ENCODE data around the gene FOXL1.
"Not testable (repeated sequence)": the region's sequence is repeated elsewhere in the genome, so short reads cannot be mapped to it uniquely, and the experiment has no call there.

- TF ChIP-seq CTCF (IDR thresholded peaks at IDR 0.05); POLR2A (IDR thresholded peaks at IDR 0.05; ENCODE audit: low read length); BHLHE40 (IDR thresholded peaks at IDR 0.05; ENCODE audit: low read depth, low read length); RARB (CRISPR knock-in tag; IDR thresholded peaks at IDR 0.05); SMC3 (IDR thresholded peaks at IDR 0.05); RAD21 (conservative IDR thresholded peaks at IDR 0.05 in 1 of 2, IDR thresholded peaks at IDR 0.05 in 1 of 2); MYC (IDR thresholded peaks at IDR 0.05; ENCODE audit: borderline replicate concordance, low read length); SREBF2 (IDR thresholded peaks at IDR 0.05); HDAC2 (IDR thresholded peaks at IDR 0.05); RFX5 (IDR thresholded peaks at IDR 0.05); HOXB5 (CRISPR knock-in tag; IDR thresholded peaks at IDR 0.05); CHD2 (IDR thresholded peaks at IDR 0.05; ENCODE audit: low read length, partially characterized antibody): not testable (repeated sequence)
- TF ChIP-seq, protein P1, sequence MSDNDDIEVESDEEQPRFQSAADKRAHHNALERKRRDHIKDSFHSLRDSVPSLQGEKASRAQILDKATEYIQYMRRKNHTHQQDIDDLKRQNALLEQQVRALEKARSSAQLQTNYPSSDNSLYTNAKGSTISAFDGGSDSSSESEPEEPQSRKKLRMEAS (IDR thresholded peaks at IDR 0.05) = not testable (repeated sequence)
- TF ChIP-seq, protein P2, sequence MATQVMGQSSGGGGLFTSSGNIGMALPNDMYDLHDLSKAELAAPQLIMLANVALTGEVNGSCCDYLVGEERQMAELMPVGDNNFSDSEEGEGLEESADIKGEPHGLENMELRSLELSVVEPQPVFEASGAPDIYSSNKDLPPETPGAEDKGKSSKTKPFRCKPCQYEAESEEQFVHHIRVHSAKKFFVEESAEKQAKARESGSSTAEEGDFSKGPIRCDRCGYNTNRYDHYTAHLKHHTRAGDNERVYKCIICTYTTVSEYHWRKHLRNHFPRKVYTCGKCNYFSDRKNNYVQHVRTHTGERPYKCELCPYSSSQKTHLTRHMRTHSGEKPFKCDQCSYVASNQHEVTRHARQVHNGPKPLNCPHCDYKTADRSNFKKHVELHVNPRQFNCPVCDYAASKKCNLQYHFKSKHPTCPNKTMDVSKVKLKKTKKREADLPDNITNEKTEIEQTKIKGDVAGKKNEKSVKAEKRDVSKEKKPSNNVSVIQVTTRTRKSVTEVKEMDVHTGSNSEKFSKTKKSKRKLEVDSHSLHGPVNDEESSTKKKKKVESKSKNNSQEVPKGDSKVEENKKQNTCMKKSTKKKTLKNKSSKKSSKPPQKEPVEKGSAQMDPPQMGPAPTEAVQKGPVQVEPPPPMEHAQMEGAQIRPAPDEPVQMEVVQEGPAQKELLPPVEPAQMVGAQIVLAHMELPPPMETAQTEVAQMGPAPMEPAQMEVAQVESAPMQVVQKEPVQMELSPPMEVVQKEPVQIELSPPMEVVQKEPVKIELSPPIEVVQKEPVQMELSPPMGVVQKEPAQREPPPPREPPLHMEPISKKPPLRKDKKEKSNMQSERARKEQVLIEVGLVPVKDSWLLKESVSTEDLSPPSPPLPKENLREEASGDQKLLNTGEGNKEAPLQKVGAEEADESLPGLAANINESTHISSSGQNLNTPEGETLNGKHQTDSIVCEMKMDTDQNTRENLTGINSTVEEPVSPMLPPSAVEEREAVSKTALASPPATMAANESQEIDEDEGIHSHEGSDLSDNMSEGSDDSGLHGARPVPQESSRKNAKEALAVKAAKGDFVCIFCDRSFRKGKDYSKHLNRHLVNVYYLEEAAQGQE (IDR thresholded peaks at IDR 0.05) = not testable (repeated sequence)
Measured at GRCh38 chr16:86587955-86588354, 9.6 kb downstream of the FOXL1 start.
